Measurements from ENCODE around the gene SELENOO.
A peak's percentile ranks its signal among the peaks of the same experiment; 100 is the strongest.
"Not testable (repeated sequence)": the region's sequence is repeated elsewhere in the genome, so short reads cannot be mapped to it uniquely, and the experiment has no call there.

SELENOO gene

DNA sequence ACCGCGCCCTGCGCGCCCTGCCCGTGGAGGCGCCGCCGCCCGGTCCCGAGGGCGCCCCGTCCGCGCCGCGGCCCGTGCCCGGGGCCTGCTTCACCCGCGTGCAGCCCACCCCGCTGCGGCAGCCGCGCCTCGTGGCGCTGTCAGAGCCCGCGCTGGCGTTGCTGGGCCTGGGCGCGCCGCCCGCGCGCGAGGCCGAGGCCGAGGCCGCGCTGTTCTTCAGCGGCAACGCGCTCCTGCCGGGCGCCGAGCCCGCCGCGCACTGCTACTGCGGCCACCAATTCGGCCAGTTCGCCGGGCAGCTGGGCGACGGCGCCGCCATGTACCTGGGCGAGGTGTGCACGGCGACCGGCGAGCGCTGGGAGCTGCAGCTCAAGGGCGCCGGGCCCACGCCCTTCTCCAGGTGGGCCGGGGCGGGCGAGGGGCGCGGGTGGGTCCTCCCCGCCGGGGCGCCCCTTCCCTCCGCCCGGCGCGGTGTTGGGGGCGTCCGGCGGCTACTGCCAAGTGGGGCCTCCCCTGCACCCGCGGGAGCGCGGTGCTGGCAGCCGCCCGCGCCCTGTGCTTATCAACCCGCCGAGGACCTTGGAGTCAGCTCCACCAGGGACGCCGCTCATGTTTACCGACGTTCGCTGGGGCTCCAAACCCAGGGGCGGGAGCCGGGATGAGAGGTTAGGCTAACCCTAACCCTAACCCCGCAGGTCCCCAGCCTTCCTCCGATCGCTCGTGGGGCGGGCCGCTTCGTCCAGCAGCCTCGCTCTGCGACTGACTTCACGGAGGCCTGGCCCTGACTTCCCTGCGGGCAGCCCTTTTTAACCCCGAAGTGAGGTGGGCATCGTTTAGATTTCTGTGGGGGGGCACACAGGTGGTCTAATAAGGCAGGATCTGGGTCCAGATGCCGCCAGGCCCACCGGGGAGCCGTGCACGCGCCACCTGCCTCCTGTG is 649 bp downstream of the SELENOO start:
- DNase-seq: no peak

DNA sequence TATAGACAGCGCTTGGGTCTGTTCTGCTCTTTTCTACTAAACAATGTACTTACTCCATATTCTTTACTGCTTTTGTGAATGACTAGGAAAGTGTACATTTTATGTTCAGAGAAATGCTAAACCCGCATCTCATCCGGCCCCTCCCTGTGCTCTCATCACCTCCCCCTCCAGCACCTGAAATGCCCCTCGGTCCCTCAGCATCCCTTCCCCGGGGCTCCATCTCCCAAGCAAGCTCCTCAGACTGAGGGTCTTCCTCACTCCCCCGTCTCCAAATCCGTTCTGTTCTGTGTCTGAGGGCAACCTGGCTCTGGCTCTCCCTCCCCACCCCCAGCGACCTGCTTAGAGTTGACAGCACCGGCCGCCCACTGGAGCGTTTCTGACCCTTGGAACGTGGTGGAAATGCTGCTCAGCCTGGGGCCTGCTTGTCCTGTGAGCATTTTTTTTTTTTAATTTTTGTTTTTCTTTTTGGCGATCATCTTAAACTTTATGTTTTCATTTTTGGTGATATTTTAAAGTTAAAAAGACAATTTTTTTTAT is 1.4 kb downstream of the SELENOO start:
- no peak for DNase-seq

GRCh38 chr22:50203288-50203687 is 2.5 kb downstream of the SELENOO start:
- no peak for DNase-seq

DNA sequence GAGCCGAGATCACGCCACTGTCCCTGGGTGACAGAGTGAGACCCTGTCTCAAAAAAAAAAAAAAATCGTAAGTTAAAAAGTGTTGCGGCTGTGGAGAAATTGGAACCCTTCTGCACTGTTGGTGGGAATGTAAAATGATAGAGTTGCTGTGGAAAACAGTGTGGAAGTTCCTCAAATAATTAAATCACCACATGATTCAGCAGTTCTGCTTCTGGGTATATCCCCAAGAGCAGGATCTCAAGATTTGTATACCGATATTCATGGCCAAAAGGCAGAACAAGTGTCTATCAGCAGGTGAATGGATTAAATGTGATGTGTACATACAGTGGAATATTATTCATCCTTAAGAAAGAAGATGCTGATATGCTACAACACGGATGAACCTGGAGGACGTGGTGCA is 3.8 kb downstream of the SELENOO start:
- DNase-seq: no peak

DNA sequence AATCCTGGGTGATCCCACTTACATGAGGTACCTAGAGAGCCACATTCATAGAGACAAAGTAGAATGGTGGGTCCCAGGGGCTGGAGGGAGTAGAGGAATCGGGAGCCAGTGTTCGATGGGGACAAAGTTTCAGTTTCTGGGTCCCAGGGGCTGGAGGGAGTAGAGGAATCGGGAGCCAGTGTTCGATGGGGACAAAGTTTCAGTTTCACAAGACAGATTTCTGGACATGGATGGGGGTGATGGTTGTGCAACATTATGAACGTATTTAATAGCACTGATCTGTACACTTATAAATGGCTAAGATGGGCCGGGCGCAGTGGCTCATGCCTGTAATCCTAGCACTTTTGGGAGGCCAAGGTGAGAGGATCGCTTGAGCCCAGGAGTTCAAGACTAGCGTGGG is 4.2 kb downstream of the SELENOO start:
- DNase-seq: not testable (repeated sequence)

- no peak for DNase-seq
Measured at GRCh38 chr22:50205781-50206569, 5.2 kb downstream of the SELENOO start.

DNA sequence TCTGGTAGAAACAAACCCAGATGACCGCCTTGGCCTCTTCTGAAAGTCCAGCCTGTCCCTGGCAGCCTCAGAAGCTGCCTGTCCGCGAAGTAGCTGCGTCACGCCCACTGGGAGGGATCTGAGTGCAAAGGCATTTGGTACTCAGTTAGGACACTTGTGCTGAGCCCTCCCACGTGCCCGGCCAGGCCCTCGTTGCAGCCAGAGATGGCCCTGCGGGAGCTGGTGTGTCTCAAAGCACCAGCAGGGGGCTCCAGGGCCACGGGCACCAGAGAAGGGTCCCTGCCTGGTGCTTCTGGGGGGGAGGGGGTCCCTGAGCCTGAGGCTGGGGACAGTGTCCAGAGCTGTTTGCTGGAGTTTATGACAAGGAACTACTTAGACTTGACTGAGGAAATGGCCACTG is 5.8 kb downstream of the SELENOO start:
- no peak for DNase-seq

DNA sequence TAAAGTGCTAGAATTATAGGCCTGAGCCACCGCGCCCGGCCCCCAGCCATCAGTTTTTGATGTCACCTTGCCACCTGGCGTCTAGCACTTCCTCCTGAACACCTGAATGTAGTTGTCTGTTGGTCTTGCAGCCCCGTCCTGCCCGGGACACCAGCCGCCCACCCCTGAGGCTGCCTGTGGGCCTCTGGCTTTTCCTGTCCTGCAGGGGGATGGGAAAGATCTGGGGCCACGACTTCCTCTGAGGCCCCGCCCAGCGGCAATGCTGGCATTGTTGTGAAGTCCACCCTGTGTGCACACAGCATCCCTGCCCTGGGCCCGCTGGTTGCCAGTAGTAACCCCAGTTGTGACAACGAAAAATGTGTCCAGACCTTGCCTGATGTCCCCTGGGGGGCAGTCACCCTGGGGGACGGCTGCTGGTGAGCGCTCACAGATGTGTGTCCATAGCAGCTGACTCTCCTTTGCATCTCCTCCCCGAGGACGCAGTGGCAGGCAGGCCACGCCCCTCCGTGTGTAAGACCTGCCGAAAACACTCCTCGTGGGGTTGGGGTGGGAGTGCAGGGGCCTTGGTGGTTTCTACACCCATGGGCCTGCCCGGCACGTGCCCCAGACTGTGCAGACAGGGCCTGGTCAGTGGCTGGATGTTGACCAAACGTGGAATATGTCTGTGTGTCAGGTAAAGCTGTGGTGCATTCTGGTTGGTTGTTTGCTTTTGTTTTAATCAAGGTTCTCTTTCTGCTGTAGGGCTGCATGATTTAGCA is 6.8 kb downstream of the SELENOO start:
- no peak for DNase-seq

DNA sequence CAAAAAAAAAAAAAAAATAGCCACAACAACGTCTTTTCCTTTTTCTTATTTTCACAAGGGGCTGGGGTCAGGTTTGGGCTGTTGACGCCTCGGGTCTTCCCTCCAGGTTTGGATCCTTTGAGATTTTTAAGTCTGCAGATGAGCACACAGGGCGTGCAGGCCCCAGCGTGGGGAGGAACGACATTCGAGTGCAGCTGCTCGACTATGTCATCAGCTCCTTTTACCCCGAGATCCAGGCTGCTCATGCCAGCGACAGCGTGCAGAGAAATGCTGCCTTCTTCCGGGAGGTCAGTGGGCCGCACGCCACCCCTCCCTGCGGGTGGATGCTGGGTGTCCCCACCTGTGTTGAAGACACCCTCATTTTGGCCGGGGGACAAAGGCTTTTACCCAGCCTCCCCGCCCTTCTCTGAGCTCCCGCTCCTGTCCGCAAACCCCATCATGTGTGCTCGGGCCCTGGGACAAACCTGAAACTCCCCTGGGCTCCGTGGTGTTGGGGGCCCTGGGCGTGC is 7.7 kb downstream of the SELENOO start:
- DNase-seq: no peak

GRCh38 chr22:50208939-50209892 is 8.4 kb downstream of the SELENOO start:
- no peak for DNase-seq

GRCh38 chr22:50209893-50210292 is 9.1 kb downstream of the SELENOO start:
- peak; percentile 48 for DNase-seq

DNA sequence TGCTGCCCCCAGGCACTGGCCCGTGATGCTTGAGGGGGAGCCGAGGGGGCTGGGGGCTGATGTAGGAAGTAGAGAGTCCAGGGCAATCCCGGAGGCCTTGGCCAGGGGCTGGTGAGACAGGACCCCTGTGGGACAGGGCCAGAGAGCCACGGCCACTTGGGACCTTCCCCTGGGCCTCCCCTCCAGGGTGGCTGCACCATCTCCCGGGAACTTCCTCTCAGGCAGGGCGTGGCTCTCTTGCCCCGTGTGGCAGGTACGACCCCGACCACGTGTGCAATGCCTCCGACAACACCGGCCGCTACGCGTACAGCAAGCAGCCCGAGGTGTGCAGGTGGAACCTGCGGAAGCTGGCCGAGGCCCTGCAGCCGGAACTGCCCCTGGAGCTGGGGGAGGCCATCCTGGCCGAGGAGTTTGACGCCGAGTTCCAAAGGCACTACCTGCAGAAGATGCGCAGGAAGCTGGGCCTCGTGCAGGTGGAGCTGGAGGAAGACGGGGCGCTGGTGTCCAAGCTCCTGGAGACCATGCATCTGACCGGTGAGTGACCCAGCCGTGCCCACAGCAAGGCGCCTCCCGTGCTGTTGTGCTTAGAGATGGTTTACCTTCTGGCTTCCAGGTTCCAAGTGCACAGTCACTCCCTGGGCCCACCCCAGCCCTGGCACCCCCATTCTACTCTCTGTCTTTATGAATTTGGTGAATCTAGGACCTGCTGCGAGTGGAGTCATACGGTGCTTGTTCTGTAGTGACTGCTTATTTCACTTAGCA is 9.7 kb downstream of the SELENOO start:
- DNase-seq: no peak

GRCh38 chr22:50211147-50211546 is 10.3 kb downstream of the SELENOO start:
- DNase-seq: no peak

DNA sequence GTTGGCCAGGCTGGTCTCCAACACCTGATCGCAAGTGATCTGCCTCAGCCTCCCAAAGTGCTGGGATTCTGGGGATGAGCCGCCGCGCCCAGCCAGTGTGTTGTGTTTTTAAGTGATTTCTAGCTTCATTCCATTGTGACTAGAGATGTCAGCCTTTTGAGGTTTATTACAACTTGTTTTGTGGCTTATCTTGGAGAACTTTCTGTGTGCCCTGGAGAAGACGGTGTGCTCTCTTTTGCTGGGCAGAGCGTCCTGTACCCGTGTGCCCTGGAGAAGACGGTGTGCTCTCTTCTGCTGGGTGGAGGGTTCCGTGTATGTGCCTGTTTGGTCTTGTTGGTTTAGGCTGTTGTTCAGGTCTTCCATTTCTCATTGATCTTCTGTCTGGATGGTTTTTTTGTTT is 12.5 kb downstream of the SELENOO start:
- DNase-seq: no peak

DNA sequence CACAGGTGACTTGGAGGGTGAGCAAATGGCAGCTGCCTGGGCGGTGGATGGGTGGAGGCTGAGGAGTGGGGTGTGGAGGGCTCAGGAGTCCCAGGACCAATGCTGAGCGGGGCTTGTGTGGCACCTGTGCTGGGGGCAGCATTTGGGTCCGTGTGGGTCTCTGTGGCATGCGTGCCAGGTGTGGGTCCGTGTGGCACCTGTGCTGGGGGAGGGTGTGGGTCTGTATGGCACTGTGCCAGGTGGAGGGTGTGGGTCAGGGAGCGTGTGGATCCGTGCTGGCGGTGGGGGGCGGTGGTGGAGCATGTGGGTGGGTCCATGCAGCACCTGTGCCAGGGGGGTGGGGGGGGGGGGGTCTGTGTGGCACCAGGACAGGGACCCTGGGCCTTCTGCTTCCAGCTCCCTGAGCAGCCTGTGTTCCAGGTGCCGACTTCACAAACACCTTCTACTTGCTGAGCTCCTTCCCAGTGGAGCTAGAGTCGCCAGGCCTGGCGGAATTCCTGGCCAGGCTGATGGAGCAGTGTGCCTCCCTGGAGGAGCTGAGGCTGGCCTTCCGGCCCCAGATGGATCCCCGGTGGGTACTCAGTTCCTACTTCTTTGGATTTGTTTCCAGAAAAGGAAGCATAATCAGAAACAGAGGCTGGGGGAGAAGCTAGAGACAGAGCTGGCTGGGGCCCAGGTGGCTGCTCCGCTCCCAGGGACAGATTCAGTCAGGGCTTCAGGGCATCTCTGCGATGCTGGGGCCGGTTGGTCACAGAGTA is 14.7 kb downstream of the SELENOO start:
- DNase-seq: no peak

- DNase-seq: no peak
Measured at GRCh38 chr22:50216055-50216683, 15.4 kb downstream of the SELENOO start.

DNA sequence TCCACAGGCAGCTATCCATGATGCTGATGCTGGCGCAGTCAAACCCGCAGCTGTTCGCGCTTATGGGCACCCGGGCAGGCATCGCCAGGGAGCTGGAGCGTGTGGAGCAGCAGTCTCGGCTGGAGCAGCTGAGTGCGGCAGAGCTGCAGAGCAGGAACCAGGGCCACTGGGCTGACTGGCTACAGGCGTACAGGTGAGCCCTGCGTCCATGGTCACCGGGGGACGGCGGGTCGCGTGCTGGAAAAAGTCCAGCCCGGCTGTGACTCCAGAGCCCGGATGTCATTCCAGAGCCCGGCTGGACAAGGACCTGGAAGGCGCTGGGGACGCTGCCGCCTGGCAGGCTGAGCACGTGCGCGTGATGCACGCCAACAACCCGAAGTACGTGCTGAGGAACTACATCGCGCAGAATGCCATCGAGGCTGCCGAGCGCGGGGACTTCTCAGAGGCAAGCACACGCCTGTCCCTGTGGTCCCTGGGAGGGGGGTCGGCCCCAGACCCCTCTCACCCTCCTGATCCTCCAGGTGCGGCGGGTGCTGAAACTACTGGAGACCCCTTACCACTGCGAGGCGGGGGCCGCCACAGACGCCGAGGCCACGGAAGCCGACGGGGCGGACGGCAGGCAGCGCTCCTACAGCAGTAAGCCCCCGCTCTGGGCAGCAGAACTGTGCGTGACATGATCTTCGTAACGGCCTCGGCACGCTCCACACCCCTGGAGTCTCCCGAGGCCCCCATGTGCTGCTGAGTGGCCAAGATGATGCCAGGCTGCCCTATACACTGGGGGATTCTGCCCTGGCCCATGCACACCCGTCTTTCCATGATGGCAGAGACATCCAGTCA is 16.1 kb downstream of the SELENOO start:
- DNase-seq: no peak

DNA sequence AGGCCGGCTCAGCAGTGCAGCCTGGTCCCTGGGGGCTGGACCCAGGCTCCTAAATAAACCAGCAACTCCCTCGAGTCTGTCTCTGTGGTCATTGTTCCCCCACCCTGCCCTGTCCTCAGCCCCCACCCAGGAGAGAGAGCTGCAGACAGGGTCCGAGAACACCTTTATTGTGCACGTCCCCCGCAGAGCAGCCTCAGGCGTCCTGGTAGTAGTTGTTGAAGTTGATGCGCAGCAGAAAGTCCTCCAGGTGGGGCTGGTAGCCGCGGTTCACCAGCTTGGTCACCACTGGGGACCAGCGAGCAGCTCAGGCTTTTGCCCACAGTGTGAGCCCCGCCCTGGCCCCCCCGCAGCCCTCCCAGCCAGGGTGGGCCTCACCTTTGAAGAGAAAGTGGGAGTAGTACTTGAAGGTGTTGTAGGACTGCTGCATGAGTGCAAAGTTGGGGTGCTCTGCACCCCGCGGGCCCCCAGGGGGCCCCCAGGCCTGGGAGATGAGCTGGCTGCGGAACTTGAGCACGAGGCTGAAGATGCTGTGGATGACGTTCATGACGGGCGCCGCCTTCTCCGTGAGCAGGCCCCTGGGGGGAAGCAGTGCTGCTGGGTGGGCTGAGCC is 16.8 kb downstream of the SELENOO start:
- no peak for DNase-seq
